ENCODE results near the gene GMDS. TPM values are rescaled to one million over a fixed set of nuclear protein-coding genes. Genes with fewer than 3 reads are reported as not detected.

The GMDS gene
- total RNA-seq (2014; rRNA removed): 6.2 and 11.0 TPM in 2 replicates
- 15.8 TPM for polyA plus RNA-seq (2012)

- peak; percentile 80 for DNase-seq (ENCODE audit: low read depth)
Measured at GRCh38 chr6:2245103-2245876, at the start of gene GMDS. Gene GMDS, minus strand, starts transcription at chr6:2245605.

DNA sequence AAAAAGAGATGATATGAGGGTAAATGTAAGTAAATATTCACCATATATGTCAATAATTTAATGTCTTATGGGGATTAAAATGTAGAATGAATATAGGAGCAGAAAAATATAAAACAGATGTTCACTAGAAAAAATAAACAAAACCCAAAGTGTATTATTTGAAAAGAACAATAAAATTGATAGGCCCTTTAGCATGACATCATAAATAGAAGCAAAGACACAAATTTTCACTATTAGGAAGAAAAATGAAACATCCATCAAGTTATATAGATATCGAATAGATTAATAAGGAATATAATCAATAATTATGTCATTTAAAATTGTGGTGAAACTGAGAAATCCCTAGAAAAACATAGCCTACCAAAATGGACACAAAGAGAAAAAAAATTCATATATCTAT, 40.1 kb upstream of the GMDS start:
- DNase-seq (ENCODE audit: low read depth): no peak

- no peak for DNase-seq (ENCODE audit: low read depth)
Measured at GRCh38 chr6:2275892-2276242, 30.5 kb upstream of the GMDS start.

- no peak for DNase-seq (ENCODE audit: low read depth)
Measured at GRCh38 chr6:2274981-2275891, 29.8 kb upstream of the GMDS start.

GRCh38 chr6:2272696-2273095, 27.3 kb upstream of the GMDS start:
- no peak for DNase-seq (ENCODE audit: low read depth)

GRCh38 chr6:2270054-2270453, 24.6 kb upstream of the GMDS start:
- no peak for DNase-seq (ENCODE audit: low read depth)

DNA sequence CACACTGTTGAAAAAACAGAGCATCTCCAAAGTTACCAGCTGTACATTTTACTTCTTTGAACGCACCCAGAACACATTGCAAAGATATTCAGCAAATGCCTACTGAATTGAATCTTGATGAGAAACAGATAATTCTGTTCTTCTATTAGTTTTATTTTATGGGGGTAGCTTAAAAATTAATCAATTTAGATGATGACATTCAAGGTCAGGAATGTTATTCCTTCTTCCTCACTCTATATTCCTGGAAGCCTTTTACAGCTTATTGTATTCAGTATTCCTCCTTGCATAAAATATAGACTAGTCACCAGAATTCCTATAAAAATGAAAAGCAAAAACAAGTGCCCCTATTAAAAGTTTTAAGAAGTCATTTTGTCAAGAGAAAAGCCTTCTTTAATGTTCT, 21.4 kb upstream of the GMDS start:
- no peak for DNase-seq (ENCODE audit: low read depth)

- DNase-seq (ENCODE audit: low read depth): no peak
Measured at GRCh38 chr6:2266031-2266795, 20.8 kb upstream of the GMDS start.

GRCh38 chr6:2264932-2265331, 19.5 kb upstream of the GMDS start:
- peak; percentile 21 for DNase-seq (ENCODE audit: low read depth)

- no peak for DNase-seq (ENCODE audit: low read depth)
Measured at GRCh38 chr6:2263896-2264295, 18.5 kb upstream of the GMDS start.

DNA sequence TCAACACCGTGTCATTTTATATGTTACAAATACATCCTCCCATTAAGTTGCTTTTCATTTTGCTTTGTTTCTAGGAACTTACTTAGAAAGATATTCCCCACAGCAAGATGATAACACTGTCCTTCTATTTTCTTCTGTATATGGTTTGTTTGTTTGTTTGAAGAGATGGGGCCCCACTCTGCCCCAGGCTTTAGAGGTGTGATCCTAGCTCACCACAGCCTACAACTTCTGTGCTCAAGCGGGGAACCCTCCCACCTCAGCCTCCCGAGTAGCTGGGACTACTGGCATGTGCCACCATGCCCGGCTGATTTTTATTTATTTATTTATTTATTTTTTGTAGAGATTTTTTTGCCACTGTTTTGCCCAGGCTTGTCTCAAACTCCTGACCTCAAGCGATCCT, 14.2 kb upstream of the GMDS start:
- DNase-seq (ENCODE audit: low read depth): no peak

DNA sequence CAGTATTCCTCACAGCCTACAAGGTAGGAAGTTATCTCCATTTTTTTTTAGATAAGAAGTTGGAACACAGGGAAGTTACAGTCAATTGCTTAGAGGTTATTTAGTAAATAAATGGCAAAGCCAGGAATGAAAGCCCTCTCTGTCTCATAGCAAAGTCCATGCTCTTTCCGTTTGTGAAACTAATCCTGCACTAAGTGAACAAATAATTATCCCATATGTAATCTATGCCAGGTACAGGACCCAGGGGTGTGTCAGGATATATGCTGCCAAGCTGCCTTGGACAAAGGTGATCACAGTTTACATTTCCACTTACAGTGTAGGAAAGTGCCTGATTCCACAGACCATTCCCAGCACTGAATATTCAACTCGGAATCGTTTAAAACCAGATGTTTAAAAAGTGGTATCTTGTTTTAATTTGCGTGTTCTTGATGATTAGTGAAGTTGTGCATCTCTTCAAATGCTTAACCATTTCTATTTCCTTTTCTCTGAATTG, 13.6 kb upstream of the GMDS start:
- no peak for DNase-seq (ENCODE audit: low read depth)

GRCh38 chr6:2258112-2258511, 12.7 kb upstream of the GMDS start:
- DNase-seq (ENCODE audit: low read depth): no peak

- no peak for DNase-seq (ENCODE audit: low read depth)
Measured at GRCh38 chr6:2257363-2257762, 12.0 kb upstream of the GMDS start.

DNA sequence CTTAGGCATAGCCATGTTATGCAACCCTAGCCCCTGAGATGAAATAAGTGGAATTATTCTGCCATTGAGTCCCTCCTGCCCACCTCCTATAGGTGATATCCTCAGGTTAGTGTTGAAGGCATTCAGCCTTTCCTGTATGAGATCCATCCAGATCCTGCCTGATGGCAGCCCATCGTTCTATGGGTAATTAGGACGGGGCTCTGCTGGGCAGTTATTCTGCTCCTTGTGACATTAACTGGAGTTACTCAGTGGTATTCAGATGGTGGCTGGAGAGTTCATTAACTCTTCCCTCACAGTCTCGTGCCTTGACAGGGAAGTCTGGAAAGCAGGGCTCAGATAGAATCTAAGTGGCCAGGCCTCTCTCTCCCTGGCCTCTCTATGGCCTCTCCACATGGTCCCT, 9.3 kb upstream of the GMDS start:
- no peak for DNase-seq (ENCODE audit: low read depth)

- DNase-seq (ENCODE audit: low read depth): no peak
Measured at GRCh38 chr6:2249126-2249525, 3.7 kb upstream of the GMDS start.

- DNase-seq (ENCODE audit: low read depth): no peak
Measured at GRCh38 chr6:2247664-2248063, 2.3 kb upstream of the GMDS start.

GRCh38 chr6:2245877-2246863, 765 bp upstream of the GMDS start:
- DNase-seq (ENCODE audit: low read depth): peak; percentile 73

DNA sequence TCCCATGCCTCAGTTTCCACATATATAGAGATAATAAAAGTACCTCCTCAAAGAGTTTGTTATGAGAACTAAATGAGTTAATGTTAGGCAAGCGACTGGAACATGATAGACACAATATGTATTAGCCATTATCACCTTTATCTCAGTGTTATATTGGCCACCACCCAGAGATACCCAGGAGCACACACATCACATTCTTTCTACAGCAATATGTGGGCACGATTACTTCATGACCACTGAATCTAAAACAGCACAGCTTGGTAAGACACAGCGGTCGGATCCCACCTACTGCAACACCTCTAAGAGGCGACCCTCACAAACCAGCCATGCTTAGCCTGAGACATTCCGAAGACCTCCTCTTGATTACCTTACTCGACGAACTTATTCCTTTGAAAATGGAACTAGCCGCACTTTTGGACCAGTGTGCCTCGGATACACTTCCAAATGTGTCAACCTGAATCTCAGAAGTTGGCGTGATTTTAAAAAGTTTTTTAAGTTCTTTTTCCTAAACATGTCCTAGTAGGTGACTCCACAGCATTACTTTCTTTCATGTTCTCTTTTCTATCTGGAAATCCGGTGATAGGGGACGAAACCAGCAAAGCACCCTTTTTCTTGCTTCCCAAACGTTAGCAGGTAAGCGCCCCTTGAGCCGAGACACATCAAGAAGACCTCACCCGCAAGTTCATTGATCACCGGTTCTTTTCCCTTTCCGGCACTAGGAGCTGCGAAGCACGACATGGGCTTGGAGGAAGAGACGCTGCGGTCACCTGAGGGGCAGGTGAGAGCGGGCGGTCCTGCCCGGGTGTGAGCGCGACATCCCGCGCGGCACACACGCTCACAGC, 923 bp downstream of the GMDS start:
- no peak for DNase-seq (ENCODE audit: low read depth)

- DNase-seq (ENCODE audit: low read depth): no peak
Measured at GRCh38 chr6:2242311-2242710, 3.1 kb downstream of the GMDS start.
